SH-SY5Y (cell line): ENCODE measurements around the gene VPS41.

Experiments used
- GATA2 ChIP-seq: IDR thresholded peaks from 2 replicates; pipeline ENCODE4 v1.6.1; 2011; ENCODE audit warnings: mild to moderate bottlenecking, low read depth, low read length
- GATA3 ChIP-seq: IDR thresholded peaks from 2 replicates; pipeline ENCODE4 v1.6.1; 2011; ENCODE audit warnings: low read depth, mild to moderate bottlenecking, low read length, moderate library complexity

DNA sequence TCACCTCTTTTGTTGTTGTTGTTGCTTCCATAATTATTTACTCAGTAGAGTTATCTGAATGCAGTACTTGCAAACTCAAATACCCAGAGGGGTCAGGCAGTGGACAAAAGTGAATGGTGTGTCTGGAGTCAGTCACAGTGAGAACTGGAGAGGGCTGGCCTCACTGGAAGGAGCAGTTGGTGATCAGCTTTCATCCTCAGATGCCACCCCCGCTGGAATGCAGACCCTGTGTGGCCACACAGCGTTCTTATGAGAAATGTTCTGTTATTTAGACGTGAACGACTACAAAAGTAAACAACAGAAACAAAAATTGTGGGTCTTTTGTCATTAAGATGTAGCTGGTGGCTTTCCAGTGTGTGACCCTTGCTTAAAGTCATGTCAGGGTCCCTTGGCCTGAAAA lies 29.6 kb upstream of the VPS41 start:
- TF ChIP-seq GATA2, result no peak
- no peak for TF ChIP-seq GATA3
